ENCODE measurements around the gene RAB39B. TPM values are rescaled to one million over a fixed set of nuclear protein-coding genes. Genes with fewer than 3 reads are reported as not detected.

The RAB39B gene
- total and polyA plus RNA-seq, 2 experiments from 2014 or later, result 6.2 to 11.3 TPM

- TF ChIP-seq ZNF462 (CRISPR knock-in tag; IDR thresholded peaks at IDR 0.05) (no peak), CTCF (conservative IDR thresholded peaks at IDR 0.05; ENCODE audit: low read depth in 2 of 2) (no peak)
These were observed 17.5 kb downstream of the RAB39B start (continued) for GRCh38 chrX:155246748-155247147.

GRCh38 chrX:155242300-155242699, 22.0 kb downstream of the RAB39B start:
- Mint-ChIP-seq H3K36me3 (ENCODE audit: low read depth) (peaks cover 11% of the 10 kb centered on the region), H3K27me3 (ENCODE audit: insufficient read depth, low read depth, poor library complexity) (no peaks in the 10 kb centered on the region)
- TF ChIP-seq REST (IDR thresholded peaks at IDR 0.05; ENCODE audit: unreplicated experiment) (no peak), EZH2phosphoT487 (IDR thresholded peaks at IDR 0.05; ENCODE audit: unreplicated experiment) (no peak), CTCF (conservative IDR thresholded peaks at IDR 0.05; ENCODE audit: low read depth in 2 of 2) (no peak), ZNF331 (CRISPR knock-in tag; IDR thresholded peaks at IDR 0.05; ENCODE audit: low read depth) (no peak), ETS1 (IDR thresholded peaks at IDR 0.05) (no peak), STAT1 (IDR thresholded peaks at IDR 0.05; ENCODE audit: unreplicated experiment) (no peak), POLR2AphosphoS5 (IDR thresholded peaks at IDR 0.05; ENCODE audit: low read depth) (no peak)

More at GRCh38 chrX:155242300-155242699, 22.0 kb downstream of the RAB39B start:
- Histone ChIP-seq H3K4me1 (ENCODE audit: insufficient read depth) (no peaks in the 10 kb centered on the region), H3K4me2 (no peak overlapping the region), H3K27me3 (ENCODE audit: insufficient read depth) (no peaks in the 10 kb centered on the region), H3K4me3 (no peak overlapping the region), H3K9me2 (ENCODE audit: insufficient read depth) (no peaks in the 10 kb centered on the region), H3F3A (replicated peaks; ENCODE audit: low read depth) (no peaks in the 10 kb centered on the region), H4K20me1 (replicated peaks; ENCODE audit: insufficient read depth) (no peaks in the 10 kb centered on the region), H3K27ac (ENCODE audit: low read depth) (no peak overlapping the region), H3K36me3 (ENCODE audit: insufficient read depth) (no peaks in the 10 kb centered on the region), H2AFZ (no peak overlapping the region), H3K79me2 (replicated peaks; ENCODE audit: insufficient read depth) (no peaks in the 10 kb centered on the region)
- ATAC-seq (no peak), DNase-seq (ENCODE audit: low spot score) (no peak)
- Mint-ChIP-seq H3K4me3 (no peak overlapping the region), H3K27ac (no peak overlapping the region), H3K4me1 (no peaks in the 10 kb centered on the region), H3K9me3 (no peaks in the 10 kb centered on the region)
